Erythroblast (primary cell): ENCODE results near the gene USH1G.

Experiments used
- GATA1 ChIP-seq: IDR thresholded peaks from 2 replicates; pipeline ENCODE4 v1.6.1; 2011; ENCODE audit warnings: low read depth, mild to moderate bottlenecking, control low read depth, low read length, moderate library complexity
- POLR2A ChIP-seq: IDR thresholded peaks from 2 replicates; pipeline ENCODE4 v1.6.1; 2011; ENCODE audit warnings: mild to moderate bottlenecking, low read length

- TF ChIP-seq POLR2A (no peak), GATA1 (no peak)
These were observed 5.6 kb downstream of the USH1G start for GRCh38 chr17:74917430-74917829.
